Stimulated activated memory B cell treated with anti-CD40 and anti-IgM and Interleukin-4, amounts not matched to agents 10 μg/mL and 1 μg/mL and 100 μg/mL, for 72 hours (primary cell): ENCODE results near the gene HES6.

ENCODE experiments used
- ATAC-seq: fragments of 150-1000 bp; cut with Tn5 transposase; 2 replicates; pipeline ENCODE4 v1.10.0; 2021
- H3K27ac Mint-ChIP-seq: one replicate; pipeline ENCODE4 v1.8.0; 2022; ENCODE audit warnings: mild to moderate bottlenecking, mixed read lengths
- H3K27me3 Mint-ChIP-seq: one replicate; pipeline ENCODE4 v1.8.0; 2022; ENCODE audit warnings: mixed read lengths
- H3K36me3 Mint-ChIP-seq: one replicate; pipeline ENCODE4 v1.8.0; 2022; ENCODE audit warnings: mixed read lengths
- H3K4me1 Mint-ChIP-seq: one replicate; pipeline ENCODE4 v1.8.0; 2022; ENCODE audit warnings: mixed read lengths
- H3K4me3 Mint-ChIP-seq: one replicate; pipeline ENCODE4 v1.8.0; 2022; ENCODE audit warnings: mild to moderate bottlenecking, moderate library complexity, mixed read lengths
- H3K9me3 Mint-ChIP-seq: one replicate; pipeline ENCODE4 v1.8.0; 2022; ENCODE audit warnings: mixed read lengths

The HES6 gene, protein sequence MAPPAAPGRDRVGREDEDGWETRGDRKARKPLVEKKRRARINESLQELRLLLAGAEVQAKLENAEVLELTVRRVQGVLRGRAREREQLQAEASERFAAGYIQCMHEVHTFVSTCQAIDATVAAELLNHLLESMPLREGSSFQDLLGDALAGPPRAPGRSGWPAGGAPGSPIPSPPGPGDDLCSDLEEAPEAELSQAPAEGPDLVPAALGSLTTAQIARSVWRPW

GRCh38 chr2:238239863-238240756, at the start of gene HES6:
Gene HES6 (minus strand): TSS chr2:238240038. CDS start chr2:238239905, 133 bp downstream.
- no peak within 1 kb of the TSS for H3K27ac Mint-ChIP-seq
- no peaks in the 10 kb centered on the region for H3K9me3 Mint-ChIP-seq
- H3K4me3 Mint-ChIP-seq = peak within 1 kb of the TSS; percentile 81
- H3K36me3 Mint-ChIP-seq = peaks cover 2% of the 10 kb centered on the region
- peaks cover 18% of the 10 kb centered on the region for H3K27me3 Mint-ChIP-seq
- H3K4me1 Mint-ChIP-seq = peaks cover 15% of the 10 kb centered on the region
- ATAC-seq = peak; percentile 86

GRCh38 chr2:238289574-238289973, 49.7 kb upstream of the HES6 start:
- H3K4me1 Mint-ChIP-seq = peaks cover 41% of the 10 kb centered on the region
- no peaks in the 10 kb centered on the region for H3K27me3 Mint-ChIP-seq
- no peaks in the 10 kb centered on the region for H3K9me3 Mint-ChIP-seq
- no peak for ATAC-seq
- peak overlapping the region; percentile 99 for H3K4me3 Mint-ChIP-seq
- H3K36me3 Mint-ChIP-seq = no peaks in the 10 kb centered on the region
- H3K27ac Mint-ChIP-seq = peak overlapping the region; percentile 99

DNA sequence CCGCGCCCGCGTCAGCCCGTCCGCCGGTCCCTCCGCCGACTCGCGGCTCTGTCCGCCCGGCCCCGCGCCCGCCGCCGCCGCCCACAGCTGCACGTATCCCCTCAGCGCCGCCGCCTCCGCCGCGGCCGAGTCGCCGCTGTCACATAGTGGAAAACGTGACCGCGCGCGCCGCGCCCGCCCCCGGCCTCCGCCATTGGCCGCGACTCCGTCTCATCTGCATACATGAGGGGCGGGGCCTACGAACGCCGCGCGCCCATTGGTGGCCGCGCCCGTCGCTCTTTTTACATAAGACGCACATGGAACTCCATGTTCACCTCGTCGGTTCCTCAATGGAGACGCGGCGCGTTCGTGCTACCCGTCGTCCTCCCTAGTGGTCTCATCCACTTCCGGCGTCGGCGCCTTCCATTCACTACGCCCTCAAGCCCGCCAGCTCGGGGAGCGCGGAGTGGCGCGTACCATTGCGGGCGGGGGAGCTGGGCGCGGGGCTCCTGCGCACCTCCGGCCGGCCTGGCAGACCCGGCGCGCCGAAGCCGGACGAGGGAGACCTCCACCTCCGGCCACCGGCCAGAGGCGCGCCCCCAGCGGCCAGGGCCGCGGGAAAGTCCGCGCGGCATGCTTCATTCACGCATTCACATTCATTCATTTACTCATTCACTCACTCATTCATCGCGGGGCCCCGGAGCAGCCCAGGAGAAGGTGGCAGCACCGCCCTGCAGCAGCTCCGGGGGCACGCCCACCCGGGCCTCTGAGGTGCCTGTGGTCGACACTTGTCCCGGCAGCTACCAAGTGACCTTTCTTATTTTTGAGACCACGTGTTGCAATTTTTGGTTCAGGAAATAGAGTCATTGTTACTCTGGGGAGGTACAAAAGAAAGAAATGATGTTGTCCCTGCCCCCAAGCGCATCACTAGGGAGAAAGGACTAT, 49.1 kb upstream of the HES6 start:
- no peaks in the 10 kb centered on the region for H3K36me3 Mint-ChIP-seq
- peak overlapping the region; percentile 99 for H3K4me3 Mint-ChIP-seq
- ATAC-seq = peak; percentile 95
- peaks cover 48% of the 10 kb centered on the region for H3K4me1 Mint-ChIP-seq
- H3K27ac Mint-ChIP-seq = peak overlapping the region; percentile 99
- no peaks in the 10 kb centered on the region for H3K9me3 Mint-ChIP-seq
- H3K27me3 Mint-ChIP-seq = no peaks in the 10 kb centered on the region

GRCh38 chr2:238287737-238288649, 48.2 kb upstream of the HES6 start, which contains the start of gene PER2:
Gene PER2 (minus strand): TSS chr2:238288610. CDS start chr2:238277936, 10,674 bp downstream.
- H3K4me3 Mint-ChIP-seq = peak within 1 kb of the TSS; percentile 99
- peak; percentile 52 for ATAC-seq
- peak within 1 kb of the TSS; percentile 99 for H3K27ac Mint-ChIP-seq
- H3K36me3 Mint-ChIP-seq = no peaks in the 10 kb centered on the region
- no peaks in the 10 kb centered on the region for H3K9me3 Mint-ChIP-seq
- no peaks in the 10 kb centered on the region for H3K27me3 Mint-ChIP-seq
- H3K4me1 Mint-ChIP-seq = peaks cover 57% of the 10 kb centered on the region

DNA sequence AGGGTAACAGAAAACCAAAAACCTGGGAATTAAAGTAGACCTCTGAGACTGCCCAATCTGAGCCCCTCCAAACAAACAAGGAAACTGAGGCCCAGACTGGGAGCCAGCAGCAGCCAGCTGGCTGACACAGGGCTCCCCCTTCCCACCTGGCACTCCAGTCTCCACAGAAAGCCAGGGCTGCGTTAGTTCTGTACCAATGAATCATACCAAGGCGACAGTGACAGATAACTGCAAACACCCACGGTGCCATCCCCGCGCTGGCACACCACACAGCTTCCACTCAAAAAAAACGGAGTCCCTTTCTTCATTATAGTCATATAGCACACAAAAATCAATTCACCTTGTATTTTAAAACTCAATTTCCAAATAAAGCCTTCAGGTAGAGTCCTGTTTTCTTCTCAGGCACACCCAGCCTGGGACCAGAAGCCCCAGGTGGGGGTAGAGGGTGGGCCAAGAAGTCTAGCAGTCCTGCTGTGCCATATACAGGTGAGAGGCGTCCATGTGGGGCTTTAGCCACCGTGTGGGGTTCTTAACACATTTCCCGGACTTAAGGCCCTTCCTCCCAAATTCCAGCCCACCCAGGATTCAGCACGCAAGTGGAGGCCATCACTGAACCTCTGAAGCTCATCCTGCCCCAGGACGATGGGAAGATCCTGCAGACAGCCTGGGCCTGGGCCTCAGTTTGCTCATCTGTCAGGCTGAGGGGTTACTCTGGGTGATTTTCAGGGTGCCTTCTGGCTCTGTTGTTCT, 47.3 kb upstream of the HES6 start:
- H3K36me3 Mint-ChIP-seq = no peaks in the 10 kb centered on the region
- H3K9me3 Mint-ChIP-seq = no peaks in the 10 kb centered on the region
- no peaks in the 10 kb centered on the region for H3K27me3 Mint-ChIP-seq
- ATAC-seq = no peak
- peaks cover 66% of the 10 kb centered on the region for H3K4me1 Mint-ChIP-seq
- H3K4me3 Mint-ChIP-seq = peak overlapping the region; percentile 81
- H3K27ac Mint-ChIP-seq = peak overlapping the region; percentile 99

- peaks cover 68% of the 10 kb centered on the region for H3K4me1 Mint-ChIP-seq
- no peak overlapping the region for H3K4me3 Mint-ChIP-seq
- no peaks in the 10 kb centered on the region for H3K27me3 Mint-ChIP-seq
- H3K27ac Mint-ChIP-seq = peak overlapping the region; percentile 99
- H3K9me3 Mint-ChIP-seq = no peaks in the 10 kb centered on the region
- no peaks in the 10 kb centered on the region for H3K36me3 Mint-ChIP-seq
- no peak for ATAC-seq
Measured at GRCh38 chr2:238286551-238286950, 46.7 kb upstream of the HES6 start.

GRCh38 chr2:238286095-238286494, 46.3 kb upstream of the HES6 start:
- no peaks in the 10 kb centered on the region for H3K36me3 Mint-ChIP-seq
- H3K9me3 Mint-ChIP-seq = no peaks in the 10 kb centered on the region
- H3K27ac Mint-ChIP-seq = no peak overlapping the region
- no peaks in the 10 kb centered on the region for H3K27me3 Mint-ChIP-seq
- no peak overlapping the region for H3K4me3 Mint-ChIP-seq
- peaks cover 68% of the 10 kb centered on the region for H3K4me1 Mint-ChIP-seq
- ATAC-seq = no peak

DNA sequence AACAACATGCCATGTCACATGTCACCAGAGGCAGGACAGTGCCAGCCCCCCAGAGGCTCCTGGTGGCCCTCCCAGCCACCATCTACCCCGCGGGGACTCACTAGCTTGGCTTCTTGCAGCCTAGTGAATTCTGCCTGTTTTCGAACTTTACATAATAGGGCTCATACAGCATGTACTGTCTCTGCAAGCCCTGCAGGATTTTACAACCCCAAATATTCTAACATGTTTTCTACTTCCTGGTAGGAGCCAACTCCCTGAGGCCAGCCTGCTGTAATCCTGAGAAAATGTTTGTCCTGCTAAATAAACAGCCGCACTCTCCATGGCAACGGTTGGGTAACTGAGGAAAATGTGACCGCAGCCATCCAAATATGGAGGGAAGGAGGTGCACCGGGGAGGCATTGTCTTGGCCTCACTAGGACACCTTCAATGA, 45.8 kb upstream of the HES6 start:
- no peak for ATAC-seq
- Mint-ChIP-seq H3K27ac (no peak overlapping the region), H3K4me1 (peaks cover 68% of the 10 kb centered on the region)

DNA sequence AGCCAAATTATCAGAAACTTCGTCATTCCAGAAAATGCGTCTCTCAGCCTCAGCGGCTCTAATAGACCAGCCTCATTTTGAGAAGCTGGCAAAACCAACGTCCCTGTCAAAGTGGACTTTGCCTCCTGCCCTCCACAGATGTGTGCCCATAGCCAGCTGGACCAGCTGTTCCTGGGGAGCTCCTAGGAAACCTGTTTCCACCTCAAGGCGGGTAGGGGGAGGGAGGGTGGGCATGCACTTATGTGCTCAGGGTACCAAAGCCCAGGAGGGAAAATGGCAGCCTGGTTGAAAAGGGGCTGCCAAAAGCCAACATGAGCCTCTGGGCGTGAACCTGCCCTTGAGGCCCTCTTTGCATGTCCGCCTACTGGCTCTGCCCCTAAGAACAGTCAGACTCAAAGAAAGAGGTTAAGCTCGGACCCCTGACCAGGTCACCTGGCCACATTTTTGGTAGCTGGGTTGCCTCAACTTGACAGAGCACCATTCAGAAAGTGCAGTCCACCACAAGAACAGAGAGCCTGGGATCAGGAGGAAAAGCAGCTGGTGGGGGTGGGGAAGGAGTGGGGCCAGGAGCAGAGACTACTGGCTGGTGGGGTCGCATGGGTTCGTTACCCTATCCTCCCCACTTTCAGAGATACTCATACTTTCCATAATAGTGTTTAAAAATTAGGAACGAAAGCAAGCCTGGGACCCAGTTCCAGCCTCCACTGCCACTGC, 45.1 kb upstream of the HES6 start:
- H3K4me3 Mint-ChIP-seq = no peak overlapping the region
- peaks cover 61% of the 10 kb centered on the region for H3K4me1 Mint-ChIP-seq
- H3K36me3 Mint-ChIP-seq = no peaks in the 10 kb centered on the region
- H3K9me3 Mint-ChIP-seq = no peaks in the 10 kb centered on the region
- no peak for ATAC-seq
- no peaks in the 10 kb centered on the region for H3K27me3 Mint-ChIP-seq
- no peak overlapping the region for H3K27ac Mint-ChIP-seq

More for the DNA sequence above, 45.8 kb upstream of the HES6 start:
- Mint-ChIP-seq H3K36me3 (no peaks in the 10 kb centered on the region), H3K4me3 (no peak overlapping the region), H3K9me3 (no peaks in the 10 kb centered on the region), H3K27me3 (no peaks in the 10 kb centered on the region)

- no peaks in the 10 kb centered on the region for H3K27me3 Mint-ChIP-seq
- no peak overlapping the region for H3K4me3 Mint-ChIP-seq
- H3K36me3 Mint-ChIP-seq = peaks cover 2% of the 10 kb centered on the region
- peak overlapping the region; percentile 6 for H3K27ac Mint-ChIP-seq
- no peaks in the 10 kb centered on the region for H3K9me3 Mint-ChIP-seq
- H3K4me1 Mint-ChIP-seq = peaks cover 51% of the 10 kb centered on the region
- ATAC-seq = no peak
Measured at GRCh38 chr2:238282861-238283738, 43.3 kb upstream of the HES6 start.

- peaks cover 7% of the 10 kb centered on the region for H3K36me3 Mint-ChIP-seq
- peak overlapping the region; percentile 6 for H3K27ac Mint-ChIP-seq
- peaks cover 41% of the 10 kb centered on the region for H3K4me1 Mint-ChIP-seq
- H3K9me3 Mint-ChIP-seq = no peaks in the 10 kb centered on the region
- ATAC-seq = no peak
- no peaks in the 10 kb centered on the region for H3K27me3 Mint-ChIP-seq
- H3K4me3 Mint-ChIP-seq = no peak overlapping the region
Measured at GRCh38 chr2:238281826-238282480, 42.1 kb upstream of the HES6 start.
